ENCODE results near the gene SYS1. TPM values are rescaled to one million over a fixed set of nuclear protein-coding genes. Genes with fewer than 3 reads are reported as not detected.

The SYS1 gene
- total and polyA plus RNA-seq, 2 of the 8 experiments (the other 6 are each of a cell fraction or from before 2014, with no cell fraction given): 19.6 to 50.8 TPM

GRCh38 chr20:45413479-45413878 is 50.5 kb downstream of the SYS1 start:
- Histone ChIP-seq H3K56ac (replicated peaks; ENCODE audit: insufficient read length, low read depth, low read length) (no peak overlapping the region), H2BK5ac (ENCODE audit: low read depth, low read length) (no peak overlapping the region), H4K20me1 (replicated peaks in 1 of 2; ENCODE audit: control insufficient read depth in 1 of 2, insufficient read depth in 2 of 2, low read length in 2 of 2) (peaks cover 4% of the 10 kb centered on the region in 2 experiments), H2AFZ (ENCODE audit: low read length) (no peak overlapping the region), H3K79me1 (ENCODE audit: low read depth, low read length) (peaks cover 3% of the 10 kb centered on the region), H4K8ac (ENCODE audit: extremely low read depth, insufficient read depth, low read length) (no peak overlapping the region), H3K18ac (ENCODE audit: extremely low read depth, low read length) (no peak overlapping the region), H3K23ac (ENCODE audit: insufficient read length) (no peak overlapping the region), H3K4me2 (ENCODE audit: insufficient read depth in 1 of 2, low read depth in 2 of 2, low read length in 2 of 2) (no peak overlapping the region), H3K9me3 (ENCODE audit: insufficient read depth in 2 of 2, low read depth in 1 of 2, low read length in 1 of 2) (no peaks in the 10 kb centered on the region), H2BK15ac (ENCODE audit: low read length) (no peak overlapping the region), H4K91ac (replicated peaks; ENCODE audit: insufficient read length, low read length) (no peak overlapping the region), H3K27me3 (replicated peaks in 1 of 4; ENCODE audit: control insufficient read depth in 3 of 4, extremely low read depth in 1 of 4, insufficient read depth in 3 of 4, low read length in 3 of 4) (no peaks in the 10 kb centered on the region), H2BK20ac (ENCODE audit: low read length) (no peak overlapping the region), H3K14ac (ENCODE audit: insufficient read length) (no peak overlapping the region), H3K4ac (replicated peaks; ENCODE audit: insufficient read length, low read depth, low read length) (no peak overlapping the region), H3K79me2 (ENCODE audit: control insufficient read depth in 1 of 2, insufficient read depth in 2 of 2, low read length in 2 of 2) (peaks cover 0 to 20% of the 10 kb centered on the region in 2 experiments; a peak in 2 of 4 replicates), H3K23me2 (ENCODE audit: low read depth, low read length) (peaks cover 6% of the 10 kb centered on the region), H2AK5ac (ENCODE audit: low read depth, low read length) (no peak overlapping the region), H4K5ac (ENCODE audit: insufficient read length, low read depth, low read length) (no peak overlapping the region), H2BK12ac (ENCODE audit: low read depth, low read length) (no peak overlapping the region), H2BK120ac (replicated peaks; ENCODE audit: low read depth, low read length) (no peak overlapping the region), H3K36me3 (ENCODE audit: control insufficient read depth in 2 of 4, insufficient read depth in 4 of 4, low read length in 3 of 4) (peaks cover 5 to 17% (median 13%) of the 10 kb centered on the region in 4 experiments), H3K4me1 (replicated peaks in 1 of 4; ENCODE audit: control insufficient read depth in 3 of 4, insufficient read depth in 4 of 4, low read length in 3 of 4) (peaks cover 0 to 5% (median 2%) of the 10 kb centered on the region in 4 experiments; a peak in 3 of 7 replicates), H3K27ac (ENCODE audit: low read depth, low read length) (no peak overlapping the region), H3K9ac (replicated peaks in 1 of 4; ENCODE audit: extremely low read depth in 1 of 4, low read depth in 3 of 4, low read length in 3 of 4) (no peak overlapping the region), H3K4me3 (ENCODE audit: extremely low read depth in 1 of 4, insufficient read depth in 2 of 4, low read depth in 3 of 4, low read length in 4 of 4) (no peak overlapping the region)
- no peak for TF ChIP-seq CTBP2 (IDR thresholded peaks at IDR 0.05; ENCODE audit: borderline replicate concordance, insufficient read depth, insufficient read length, low read length)
- TF ChIP-seq YY1 (IDR thresholded peaks at IDR 0.05; ENCODE audit: low read depth, low read length): no peak
- no peak for TF ChIP-seq JUN (IDR thresholded peaks at IDR 0.05; ENCODE audit: low read depth, low read length)
- no peak for TF ChIP-seq EGR1 (IDR thresholded peaks at IDR 0.05; ENCODE audit: borderline replicate concordance, low read depth, low read length)
- TF ChIP-seq, protein P1, sequence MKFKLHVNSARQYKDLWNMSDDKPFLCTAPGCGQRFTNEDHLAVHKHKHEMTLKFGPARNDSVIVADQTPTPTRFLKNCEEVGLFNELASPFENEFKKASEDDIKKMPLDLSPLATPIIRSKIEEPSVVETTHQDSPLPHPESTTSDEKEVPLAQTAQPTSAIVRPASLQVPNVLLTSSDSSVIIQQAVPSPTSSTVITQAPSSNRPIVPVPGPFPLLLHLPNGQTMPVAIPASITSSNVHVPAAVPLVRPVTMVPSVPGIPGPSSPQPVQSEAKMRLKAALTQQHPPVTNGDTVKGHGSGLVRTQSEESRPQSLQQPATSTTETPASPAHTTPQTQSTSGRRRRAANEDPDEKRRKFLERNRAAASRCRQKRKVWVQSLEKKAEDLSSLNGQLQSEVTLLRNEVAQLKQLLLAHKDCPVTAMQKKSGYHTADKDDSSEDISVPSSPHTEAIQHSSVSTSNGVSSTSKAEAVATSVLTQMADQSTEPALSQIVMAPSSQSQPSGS (IDR thresholded peaks at IDR 0.05; ENCODE audit: low read length): no peak
- no peak for TF ChIP-seq RXRA (IDR thresholded peaks at IDR 0.05; ENCODE audit: insufficient read depth, low read depth, low read length)
- no peak for TF ChIP-seq SIX5 (IDR thresholded peaks at IDR 0.05; ENCODE audit: low read depth, low read length)
- no peak for TF ChIP-seq KDM5A (IDR thresholded peaks at IDR 0.05; ENCODE audit: low read length)
- TF ChIP-seq RNF2 (IDR thresholded peaks at IDR 0.05; ENCODE audit: borderline replicate concordance, low read depth, low read length, missing control alignments, poor library complexity, severe bottlenecking): no peak
- no peak for TF ChIP-seq CEBPB (IDR thresholded peaks at IDR 0.05; ENCODE audit: low read depth, low read length)
- POLR2A ChIA-PET (ENCODE audit: partially characterized antibody): interaction anchor here (0.9 to 1.5 kb wide), 5 partner anchors 10 to 38 kb away, joined by 3 to 4 read pairs (median 3); no protein-coding TSS in a partner anchor
- CTCF ChIA-PET (ENCODE audit: partially characterized antibody): interaction anchor here (0.6 to 12.6 kb wide), 12 partner anchors 21 to 317 kb away, joined by 3 to 127 read pairs (median 4); partner anchors contain the start of gene TP53TG5
- FAIRE-seq: no peak
- DNase-seq (ENCODE audit: low read depth in 1 of 2, low spot score in 2 of 2): no peak
- whole genome bisulfite sequencing, 2 experiments (ENCODE audit: extremely low coverage in 1 of 2, insufficient coverage in 1 of 2, insufficient read length in 1 of 2, insufficient replicate concordance in 2 of 2, low coverage in 1 of 2, low lambda C conversion rate in 2 of 2, missing lambda C conversion rate in 1 of 2): 92% methylated on average over 3 of the region's 3 CpGs; no CpG with 5 or more reads in 1 of the 2 experiments

All from H1 (cell line).